RWPE1 (cell line): ENCODE results near the gene ARPC4.
A peak's percentile ranks its signal among the peaks of the same experiment; 100 is the strongest.

Experiments
- CTCF ChIA-PET: fragments of 350-600 bp; sonication (Branson Sonifier 250); formaldehyde crosslinking; extraction: SDS; loops from one replicate; lab custom pipeline; 2021; lab: Yijun Ruan, JAX
- POLR2A ChIA-PET: fragments of 400-600 bp; formaldehyde crosslinking; extraction: SDS; loops from one replicate; lab custom pipeline; 2020; ENCODE audit warnings: antibody characterized with exemption; ENCODE audit not compliant: low non-redundant PET; lab: Yijun Ruan, JAX
- DNase-seq: peaks from one replicate; pipeline ENCODE4 v3.0.0; 2012; ENCODE audit warnings: low spot score
- H3K27ac ChIP-seq: fragments of 450-650 bp; 2 replicates; pipeline ENCODE4 v1.5.1; 2017
- CTCF ChIP-seq: fragments of 450-650 bp; conservative IDR thresholded peaks from 2 replicates; pipeline ENCODE4 v1.5.1; 2017; ENCODE audit warnings: low read depth, mild to moderate bottlenecking

The ARPC4 gene

GRCh38 chr3:9810846-9811245 is 18.0 kb downstream of the ARPC4 start:
- peak overlapping the region; percentile 89 for H3K27ac ChIP-seq
- CTCF ChIA-PET: no interaction called here
- TF ChIP-seq CTCF: no peak
- no peak for DNase-seq
- POLR2A ChIA-PET: no interaction called here

GRCh38 chr3:9812870-9813483 is 20.1 kb downstream of the ARPC4 start:
- no peak for TF ChIP-seq CTCF
- CTCF ChIA-PET: interaction anchor here (0.6 kb wide), 1 partner anchor 1246 kb away, joined by 4 read pairs; no protein-coding TSS in a partner anchor
- no peak for DNase-seq
- POLR2A ChIA-PET: no interaction called here
- no peak overlapping the region for H3K27ac ChIP-seq

DNA sequence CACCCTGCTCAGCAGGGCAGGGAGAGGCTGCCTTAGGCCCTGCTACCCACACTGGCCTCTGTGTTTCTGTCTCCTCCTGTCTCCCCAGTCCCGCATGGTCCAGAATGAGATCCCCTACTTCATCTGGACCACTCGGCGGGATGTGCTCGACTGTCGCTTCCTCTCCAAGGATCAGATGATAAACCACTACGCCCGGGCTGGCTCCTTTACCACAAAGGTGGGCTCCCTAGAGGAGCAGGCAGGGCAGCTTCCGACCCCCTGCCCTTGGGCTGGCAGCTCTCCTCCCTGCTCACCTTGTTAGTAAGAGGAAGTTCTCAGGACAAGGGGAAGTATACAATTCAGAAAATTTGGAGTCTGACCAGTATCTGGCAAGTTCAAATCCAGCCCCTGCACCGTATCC is 23.1 kb downstream of the ARPC4 start:
- no peak for TF ChIP-seq CTCF
- no peak overlapping the region for H3K27ac ChIP-seq
- no peak for DNase-seq
- POLR2A ChIA-PET: no interaction called here
- CTCF ChIA-PET: no interaction called here

DNA sequence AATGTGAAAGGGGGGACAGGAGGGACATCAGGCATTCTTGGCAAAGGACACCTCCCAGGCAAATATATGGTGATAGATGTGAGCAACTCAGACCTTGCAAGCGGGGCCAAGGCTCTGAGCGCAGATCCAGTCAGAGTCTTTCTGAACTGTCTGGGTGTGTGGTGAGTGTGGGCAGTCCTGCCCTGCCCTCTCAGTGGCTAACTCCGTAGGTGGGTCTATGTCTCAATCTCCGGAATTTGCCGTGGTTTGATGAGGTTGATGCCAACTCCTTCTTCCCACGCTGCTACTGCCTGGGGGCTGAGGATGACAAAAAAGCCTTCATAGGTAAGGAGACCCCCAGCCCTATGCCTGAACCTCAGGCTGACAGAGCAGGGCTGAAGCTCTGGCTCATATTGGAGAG is 24.6 kb downstream of the ARPC4 start:
- ChIA-PET POLR2A (no interaction called here), CTCF (no interaction called here)
- no peak overlapping the region for H3K27ac ChIP-seq
- no peak for DNase-seq
- no peak for TF ChIP-seq CTCF

DNA sequence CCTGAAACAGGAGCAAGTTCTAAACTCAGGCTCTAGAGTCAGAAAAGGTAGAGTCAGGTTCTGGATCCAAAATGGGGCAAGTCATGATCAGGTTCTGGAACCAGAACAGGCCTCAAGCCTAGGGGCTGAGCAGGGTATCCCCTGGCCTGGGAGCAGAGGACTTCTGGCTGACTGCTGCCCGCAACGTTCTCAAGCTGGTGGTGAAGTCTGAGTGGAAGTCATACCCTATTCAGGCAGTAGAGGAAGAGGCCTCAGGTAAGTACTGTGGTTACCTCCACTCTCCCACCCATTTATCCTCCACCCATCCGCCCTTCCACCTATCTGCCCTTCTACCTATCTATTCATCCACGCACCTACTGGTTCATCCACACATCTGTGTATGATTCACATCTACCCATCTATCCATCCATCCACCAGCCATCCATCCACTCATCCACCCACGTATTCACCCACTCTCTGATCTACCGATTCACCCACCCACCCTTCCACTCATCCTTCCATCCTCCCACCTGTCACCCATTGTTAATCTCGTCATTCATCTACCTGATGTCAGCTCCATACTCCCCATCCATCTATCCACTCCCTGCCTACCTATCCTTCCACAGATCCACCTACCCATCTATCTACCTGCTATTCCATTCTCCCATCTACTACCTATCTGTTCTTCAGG is 25.9 kb downstream of the ARPC4 start:
- no peak overlapping the region for H3K27ac ChIP-seq
- POLR2A ChIA-PET: no interaction called here
- TF ChIP-seq CTCF: no peak
- no peak for DNase-seq
- CTCF ChIA-PET: interaction anchor here (0.6 kb wide), 1 partner anchor 18 kb away, joined by 3 read pairs; no protein-coding TSS in a partner anchor

- TF ChIP-seq CTCF: no peak
- H3K27ac ChIP-seq: no peak overlapping the region
- POLR2A ChIA-PET: no interaction called here
- DNase-seq: no peak
- CTCF ChIA-PET: no interaction called here
Measured at GRCh38 chr3:9820543-9820942, 27.7 kb downstream of the ARPC4 start.
